IMR-90 (cell line): ENCODE results near the gene TMEM131. TPM values are rescaled to one million over a fixed set of nuclear protein-coding genes. Genes with fewer than 3 reads are reported as not detected.

ENCODE experiments used
- ATAC-seq: fragments of 200-7000 bp; cut with Tn5 transposase; 2 replicates; pipeline ENCODE4 v1.9.1; 2020; ENCODE audit warnings: low read depth, mild to moderate bottlenecking, moderate library complexity
- BruUV-seq: library from RNA; stranded (reverse); fragments of 400-500 nt; replicated peaks from 2 replicates; lab custom pipeline; 2021; lab: Mats Ljungman, UMichigan
- CTCF ChIA-PET: fragments of 300-600 bp; formaldehyde crosslinking; extraction: SDS; loops from one replicate; lab custom pipeline; 2021; ENCODE audit warnings: antibody characterized with exemption; lab: Yijun Ruan, JAX
- POLR2A ChIA-PET: fragments of 300-600 bp; sonication (Branson Sonifier 250); formaldehyde crosslinking; loops from one replicate; lab custom pipeline; 2022; ENCODE audit warnings: antibody characterized with exemption; ENCODE audit not compliant: unreplicated experiment; lab: Charles Lee
- DNase-seq: peaks from one replicate; pipeline ENCODE4 v3.0.0; 2013
- H2AFZ ChIP-seq: replicated peaks from 2 replicates; pipeline ENCODE3; 2013; ENCODE audit warnings: low read length, mild to moderate bottlenecking; ENCODE audit not compliant: poor library complexity
- H2AK5ac ChIP-seq: 2 replicates; pipeline ENCODE4 v1.6.1; 2013; ENCODE audit warnings: low read depth, low read length, inconsistent platforms
- H2AK9ac ChIP-seq: replicated peaks from 2 replicates; pipeline ENCODE3; 2013; ENCODE audit warnings: mild to moderate bottlenecking, low read depth, low read length, moderate library complexity; ENCODE audit not compliant: poor library complexity
- H2BK120ac ChIP-seq: 2 replicates; pipeline ENCODE4 v1.6.1; 2013; ENCODE audit warnings: low read depth, low read length, inconsistent platforms
- H2BK15ac ChIP-seq: 3 replicates; pipeline ENCODE4 v1.6.1; 2013; ENCODE audit warnings: low read depth, low read length, inconsistent platforms
- H2BK20ac ChIP-seq: 2 replicates; pipeline ENCODE4 v1.6.1; 2013; ENCODE audit warnings: low read depth, mild to moderate bottlenecking, inconsistent platforms, low read length, moderate library complexity
- H2BK5ac ChIP-seq: 2 replicates; pipeline ENCODE4 v1.6.1; 2013; ENCODE audit warnings: mild to moderate bottlenecking, low read depth, low read length, inconsistent platforms; ENCODE audit not compliant: poor library complexity, severe bottlenecking
- H3K14ac ChIP-seq: replicated peaks from 2 replicates; pipeline ENCODE4 v1.6.1; 2013; ENCODE audit warnings: low read depth, low read length, inconsistent platforms
- H3K18ac ChIP-seq: 2 replicates; pipeline ENCODE4 v1.6.1; 2013; ENCODE audit warnings: low read depth, low read length, control low read depth
- H3K23ac ChIP-seq: 2 replicates; pipeline ENCODE4 v1.6.1; 2013; ENCODE audit warnings: low read depth, low read length, inconsistent platforms
- H3K27ac ChIP-seq: 2 replicates; pipeline ENCODE4 v1.5.1; 2013; ENCODE audit warnings: mild to moderate bottlenecking, control low read depth, low read length; ENCODE audit not compliant: insufficient read depth
- H3K27me3 ChIP-seq: 2 replicates; pipeline ENCODE4 v1.6.1; 2013; ENCODE audit warnings: low read length; ENCODE audit not compliant: control insufficient read depth, insufficient read depth
- H3K36me3 ChIP-seq: 2 replicates; pipeline ENCODE4 v1.6.1; 2013; ENCODE audit warnings: low read length, mixed read lengths; ENCODE audit not compliant: control insufficient read depth, insufficient read depth
- H3K4ac ChIP-seq: 2 replicates; pipeline ENCODE4 v1.6.1; 2013; ENCODE audit warnings: low read depth, low read length, inconsistent platforms
- H3K4me1 ChIP-seq: 2 replicates; pipeline ENCODE4 v1.6.1; 2013; ENCODE audit warnings: low read length, mixed read lengths; ENCODE audit not compliant: control insufficient read depth, insufficient read depth
- H3K4me2 ChIP-seq: 2 replicates; pipeline ENCODE4 v1.6.1; 2013; ENCODE audit warnings: low read depth, mild to moderate bottlenecking, control low read depth, low read length, moderate library complexity
- H3K4me3 ChIP-seq: 2 replicates; pipeline ENCODE4 v1.5.1; 2013; ENCODE audit warnings: low read depth, mild to moderate bottlenecking, control low read depth, low read length, moderate library complexity; ENCODE audit not compliant: insufficient read depth
- H3K56ac ChIP-seq: 2 replicates; pipeline ENCODE4 v1.6.1; 2013; ENCODE audit warnings: low read length, inconsistent platforms; ENCODE audit not compliant: insufficient read depth; ENCODE audit errors: extremely low read depth
- H3K79me1 ChIP-seq, 2 experiments: 2 replicates each; pipeline ENCODE4 v1.6.1; 2013; ENCODE audit warnings: low read length in 2 of 2, inconsistent platforms in 1 of 2, low read depth in 1 of 2
- H3K9ac ChIP-seq: 2 replicates; pipeline ENCODE4 v1.6.1; 2013; ENCODE audit warnings: low read depth, low read length, control low read depth
- H3K9me1 ChIP-seq: 2 replicates; pipeline ENCODE4 v1.6.1; 2013; ENCODE audit warnings: low read length, inconsistent platforms; ENCODE audit not compliant: insufficient read depth
- H3K9me3 ChIP-seq: 2 replicates; pipeline ENCODE4 v1.6.1; 2013; ENCODE audit warnings: low read length; ENCODE audit not compliant: control insufficient read depth, insufficient read depth
- H4K20me1 ChIP-seq: 2 replicates; pipeline ENCODE4 v1.6.1; 2013; ENCODE audit warnings: low read length, inconsistent platforms; ENCODE audit not compliant: insufficient read depth
- H4K5ac ChIP-seq: 2 replicates; pipeline ENCODE4 v1.6.1; 2013; ENCODE audit warnings: mild to moderate bottlenecking, low read depth, low read length, control low read depth
- H4K8ac ChIP-seq, 2 experiments: 2 replicates each; pipeline ENCODE4 v1.6.1; 2013; ENCODE audit warnings: low read depth in 2 of 2, low read length in 2 of 2, control low read depth in 1 of 2, inconsistent platforms in 1 of 2
- H4K91ac ChIP-seq: 2 replicates; pipeline ENCODE4 v1.6.1; 2013; ENCODE audit warnings: low read depth, low read length, inconsistent platforms; ENCODE audit not compliant: insufficient read depth
- BHLHE40 ChIP-seq: fragments of 150-350 bp; IDR thresholded peaks from 2 replicates; pipeline ENCODE4 v1.6.1; 2016; ENCODE audit warnings: mild to moderate bottlenecking, low read depth, low read length
- CHD1 ChIP-seq: IDR thresholded peaks from 2 replicates; pipeline ENCODE4 v1.6.1; 2012; ENCODE audit warnings: low read depth, low read length, improper control_type of control experiment
- ELK1 ChIP-seq: fragments of 150-350 bp; IDR thresholded peaks from 2 replicates; pipeline ENCODE4 v1.6.1; 2016; ENCODE audit warnings: low read depth, mild to moderate bottlenecking, low read length, moderate library complexity, borderline replicate concordance
- FOS ChIP-seq: fragments of 150-350 bp; IDR thresholded peaks from 2 replicates; pipeline ENCODE4 v1.6.1; 2016; ENCODE audit warnings: low read depth, low read length
- MAZ ChIP-seq: IDR thresholded peaks from 2 replicates; pipeline ENCODE4 v1.6.1; 2012; ENCODE audit warnings: low read depth, mild to moderate bottlenecking, low read length, improper control_type of control experiment, moderate library complexity, borderline replicate concordance
- NFE2L2 ChIP-seq: fragments of 150-350 bp; IDR thresholded peaks from 2 replicates; pipeline ENCODE4 v1.6.1; 2016; ENCODE audit warnings: low read depth, mild to moderate bottlenecking, low read length
- RAD21 ChIP-seq: IDR thresholded peaks from 2 replicates; pipeline ENCODE4 v1.6.1; 2012; ENCODE audit warnings: low read length, improper control_type of control experiment
- USF2 ChIP-seq: fragments of 150-350 bp; IDR thresholded peaks from 2 replicates; pipeline ENCODE4 v1.6.1; 2017; ENCODE audit warnings: mild to moderate bottlenecking, antibody characterized with exemption, low read length, low read depth
- WGBS, 2 experiments: methylation state at CpG; one replicate each; pipeline versions ENCODE4 v1.1.5 to v1.1.7; 2013; ENCODE audit warnings: missing lambda C conversion rate in 2 of 2; ENCODE audit not compliant: insufficient read length in 1 of 2; ENCODE audit errors: extremely low coverage in 2 of 2; 5-methylcytosine and 5-hydroxymethylcytosine counted together
- dilution Hi-C: fragments of 300-500 bp; cut with HindIII; formaldehyde crosslinking; loops from one replicate; pipeline ENCODE4 v1.14.3; 2018; ENCODE audit warnings: low sequenced_read_pairs; ENCODE audit not compliant: unreplicated experiment
- in situ Hi-C: fragments of 300-500 bp; cut with MboI; formaldehyde crosslinking; loops from 3 replicates; pipeline ENCODE4 v1.14.3; 2019; ENCODE audit warnings: low sequenced_read_pairs, inconsistent platforms, mixed read lengths
- intact Hi-C: fragments of 100-400 bp; cut with micrococcal nuclease; formaldehyde crosslinking; loops from 2 replicates; pipeline ENCODE4 v1.10.0; 2022
- polyA plus RNA-seq, 3 experiments: library from polyadenylated mRNA; depleted of rRNA; stranded (reverse); fragments of >200 nt; gene quantifications; 2 replicates each; pipeline ENCODE4 v1.2.3, GENCODE V29; 2012; ENCODE audit warnings: low replicate concordance in 1 of 3
- total RNA-seq: library from RNA; depleted of rRNA; stranded (reverse); fragments of >200 nt; gene quantifications from 2 replicates; pipeline ENCODE4 v1.2.3, GENCODE V29; 2012

The TMEM131 gene
- total and polyA plus RNA-seq, 2 of the 4 experiments (the other 2 are of a cell fraction) = 13.3 to 14.0 TPM

GRCh38 chr2:97714950-97715652 is 280.6 kb downstream of the TMEM131 start:
- intact Hi-C loops = no loop called here
- H2BK20ac ChIP-seq = no peak overlapping the region
- H3K9me3 ChIP-seq = no peaks in the 10 kb centered on the region
- H3K4me1 ChIP-seq = no peaks in the 10 kb centered on the region
- H3K23ac ChIP-seq = no peak overlapping the region
- ChIA-PET POLR2A (no interaction called here), CTCF (interaction anchor here (0.8 kb wide), 1 partner anchor 9 kb away, joined by 3 read pairs; no protein-coding TSS in a partner anchor)
- no peak overlapping the region for H2AK5ac ChIP-seq
- no peaks in the 10 kb centered on the region for H3K36me3 ChIP-seq
- no peak overlapping the region for H3K56ac ChIP-seq
- no TSS peak for BruUV-seq
- in situ Hi-C loops = no loop called here
- no peaks in the 10 kb centered on the region for H3K79me1 ChIP-seq
- H4K5ac ChIP-seq = no peak overlapping the region
- no peak overlapping the region for H2BK15ac ChIP-seq
- no peak overlapping the region for H3K4me3 ChIP-seq
- no peaks in the 10 kb centered on the region for H3K9me1 ChIP-seq
- 40% methylated on average over 1 of the region's 13 CpGs; no CpG with 5 or more reads in 1 of the 2 experiments for WGBS, 2 experiments
- H2BK120ac ChIP-seq = no peak overlapping the region
- H4K20me1 ChIP-seq = no peaks in the 10 kb centered on the region; the same call in 1 of the 2 replicates
- dilution Hi-C loops = no loop called here
- H4K8ac ChIP-seq = no peak overlapping the region
- H3K14ac ChIP-seq = no peak overlapping the region
- DNase-seq = no peak
- no peak overlapping the region for H4K91ac ChIP-seq
- peak overlapping the region; percentile 13 for H2AFZ ChIP-seq
- no peak overlapping the region for H3K18ac ChIP-seq
- H2AK9ac ChIP-seq = peak overlapping the region; percentile 42
- no peak overlapping the region for H3K9ac ChIP-seq
- TF ChIP-seq NFE2L2 (no peak), BHLHE40 (no peak), CHD1 (no peak), ELK1 (no peak), FOS (no peak), RAD21 (no peak), MAZ (no peak), USF2 (no peak)
- no peak overlapping the region for H3K4me2 ChIP-seq
- ATAC-seq = no peak
- H3K27ac ChIP-seq = no peak overlapping the region
- H3K4ac ChIP-seq = no peak overlapping the region
- H3K27me3 ChIP-seq = peaks cover 27% of the 10 kb centered on the region
- no peak overlapping the region for H2BK5ac ChIP-seq
